ENCODE measurements around the gene RSL24D1.

DNA sequence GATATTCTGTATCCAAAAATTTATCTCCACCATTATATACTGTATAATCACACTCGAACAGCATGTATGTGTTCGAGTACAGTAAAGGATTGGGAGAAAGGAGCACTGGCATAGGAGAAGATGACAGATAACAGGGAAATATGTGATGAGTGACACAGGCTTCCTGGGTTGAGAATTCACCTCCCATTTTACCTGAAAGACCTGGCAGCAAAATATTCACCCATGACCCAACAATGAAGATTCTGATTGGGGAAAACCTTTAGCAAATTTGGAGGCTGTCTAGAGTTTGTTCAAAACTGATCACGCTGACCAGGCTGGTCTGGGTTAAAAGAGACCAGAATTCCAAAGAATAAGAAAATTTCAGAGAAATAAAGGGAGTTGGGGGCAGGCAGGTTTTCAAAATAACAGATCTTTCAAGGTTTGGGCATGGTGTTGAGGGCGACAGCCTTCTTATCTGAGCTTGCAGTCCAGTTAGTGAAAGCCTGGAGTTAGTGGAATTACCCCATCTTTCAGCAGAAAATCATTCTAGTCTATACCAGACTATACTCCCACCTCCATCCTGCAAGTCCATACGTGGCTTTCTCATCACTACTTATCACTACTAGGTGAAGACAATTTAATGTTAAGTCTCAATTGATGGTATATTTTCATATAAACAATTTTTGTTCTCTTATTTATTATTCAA is 42.8 kb upstream of the RSL24D1 start:
- no peak for TF ChIP-seq CTCF (IDR thresholded peaks at IDR 0.05; ENCODE audit: low read depth, low read length)
- no peak for TF ChIP-seq EZH2phosphoT487 (IDR thresholded peaks at IDR 0.05; ENCODE audit: low read depth)

Data from OCI-LY3 (cell line).